Spleen (tissue), 7 donors: ENCODE measurements around the gene HMCN1.

Experiments used
- POLR2AphosphoS5 ChIP-seq, 3 donors: sonication (generic); formaldehyde crosslinking; IDR thresholded peaks; one replicate each; pipeline ENCODE4 v1.5.1; 2017; ENCODE audit warnings: antibody characterized with exemption in 3 of 3
- TF ChIP-seq, protein P1 (sequence below), 11 experiments: fragments of 200-600 bp in 7 of 11; fragments of 450-650 bp in 4 of 11; sonication (generic) in 4 of 11; IDR thresholded peaks in 8 of 11; conservative IDR thresholded peaks in 3 of 11; 1 replicate in 7 of 11; 2 replicates in 4 of 11; pipeline versions ENCODE4 v1.4.0 to v1.8.0; 2016 to 2021; ENCODE audit warnings: antibody characterized with exemption in 11 of 11, inconsistent platforms in 4 of 11, mild to moderate bottlenecking in 1 of 11
- donor health status: DM: no; HTN: no; CAD: no; lungs with moderate emphysema.
- donor health status: DM: no; HTN: no; CAD: no.
- donor health status: DM: no; HTN: no; CAD: no.

DNA sequence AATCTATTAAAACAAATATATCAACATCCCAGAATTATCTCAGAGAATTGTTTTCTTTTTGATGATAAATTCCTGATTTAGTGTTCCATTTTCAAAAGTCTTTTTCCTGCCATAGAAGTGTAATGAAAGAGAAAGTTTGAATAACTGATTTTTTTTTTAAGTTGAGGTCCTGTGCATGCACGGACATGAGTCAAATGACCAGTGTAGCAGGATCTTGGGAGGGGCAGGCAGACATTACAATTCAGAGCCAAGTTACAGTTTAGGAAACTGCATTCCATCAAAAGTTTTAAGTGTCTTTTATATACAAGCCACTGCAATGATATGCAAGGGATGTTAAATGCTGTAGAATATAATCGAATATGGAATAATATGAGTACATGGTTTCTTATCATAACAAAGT is 227.5 kb downstream of the HMCN1 start:
- no peak for TF ChIP-seq POLR2AphosphoS5 (IDR thresholded peaks at IDR 0.05)
- TF ChIP-seq, protein P1, sequence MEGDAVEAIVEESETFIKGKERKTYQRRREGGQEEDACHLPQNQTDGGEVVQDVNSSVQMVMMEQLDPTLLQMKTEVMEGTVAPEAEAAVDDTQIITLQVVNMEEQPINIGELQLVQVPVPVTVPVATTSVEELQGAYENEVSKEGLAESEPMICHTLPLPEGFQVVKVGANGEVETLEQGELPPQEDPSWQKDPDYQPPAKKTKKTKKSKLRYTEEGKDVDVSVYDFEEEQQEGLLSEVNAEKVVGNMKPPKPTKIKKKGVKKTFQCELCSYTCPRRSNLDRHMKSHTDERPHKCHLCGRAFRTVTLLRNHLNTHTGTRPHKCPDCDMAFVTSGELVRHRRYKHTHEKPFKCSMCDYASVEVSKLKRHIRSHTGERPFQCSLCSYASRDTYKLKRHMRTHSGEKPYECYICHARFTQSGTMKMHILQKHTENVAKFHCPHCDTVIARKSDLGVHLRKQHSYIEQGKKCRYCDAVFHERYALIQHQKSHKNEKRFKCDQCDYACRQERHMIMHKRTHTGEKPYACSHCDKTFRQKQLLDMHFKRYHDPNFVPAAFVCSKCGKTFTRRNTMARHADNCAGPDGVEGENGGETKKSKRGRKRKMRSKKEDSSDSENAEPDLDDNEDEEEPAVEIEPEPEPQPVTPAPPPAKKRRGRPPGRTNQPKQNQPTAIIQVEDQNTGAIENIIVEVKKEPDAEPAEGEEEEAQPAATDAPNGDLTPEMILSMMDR (IDR thresholded peaks at IDR 0.05 in 8 of 11, conservative IDR thresholded peaks at IDR 0.05 in 3 of 11), result no peak
